Raji (cell line): ENCODE measurements around the gene TMEM11.
A peak's percentile ranks its signal among the peaks of the same experiment; 100 is the strongest.

Source experiments
- POLR2A ChIP-seq: IDR thresholded peaks from 2 replicates; pipeline ENCODE4 v1.6.1; 2011; ENCODE audit warnings: low read depth, low read length, control low read depth; ENCODE audit not compliant: insufficient read depth

Gene TMEM11

DNA sequence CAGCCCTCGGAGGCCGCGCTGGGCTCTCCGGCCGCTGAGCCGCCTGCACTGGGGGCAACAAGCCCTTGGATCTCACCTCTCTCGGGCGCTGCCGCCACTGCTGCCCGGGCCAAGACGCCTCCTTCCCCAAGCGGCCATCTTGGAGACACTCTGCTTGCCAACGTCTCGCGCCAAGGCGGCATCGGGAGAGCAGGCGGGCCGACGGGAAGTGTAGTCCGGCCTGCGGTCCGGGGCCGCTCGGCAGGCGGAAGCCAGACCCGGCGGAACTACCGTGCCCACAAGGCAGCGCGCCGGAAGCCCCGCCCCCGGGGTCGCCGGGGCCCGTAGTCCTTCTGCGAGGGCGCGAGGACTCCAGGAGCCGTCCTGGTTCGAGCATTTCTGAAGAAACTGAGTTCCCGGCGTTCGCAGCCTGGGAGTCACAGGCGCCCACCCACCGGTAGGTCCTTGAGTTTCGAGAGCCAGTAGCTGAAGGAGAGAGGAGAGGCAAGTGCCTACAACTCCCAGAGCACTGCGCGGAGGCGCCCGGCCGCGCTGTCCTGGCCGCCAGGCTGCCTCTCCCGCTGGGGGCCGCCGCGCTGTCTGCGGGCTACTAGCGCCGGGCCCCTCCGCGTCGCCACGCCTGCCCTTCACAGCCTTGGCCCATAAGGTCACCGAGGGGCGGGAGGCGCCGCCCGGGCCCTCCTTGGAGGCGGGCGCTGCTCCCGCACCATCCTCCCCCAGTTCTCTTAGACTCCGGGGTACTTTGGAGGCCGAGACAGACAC is at the start of gene TMEM11:
Gene TMEM11, minus strand, starts transcription at position 147 of the 762 bp plus-strand sequence. Its CDS starts 9 bp downstream, at position 138.
- TF ChIP-seq POLR2A, result peak; percentile 76

GRCh38 chr17:21263376-21263775 is 49.4 kb upstream of the TMEM11 start:
- no peak for TF ChIP-seq POLR2A

GRCh38 chr17:21262259-21262993 is 48.5 kb upstream of the TMEM11 start:
- no peak for TF ChIP-seq POLR2A

DNA sequence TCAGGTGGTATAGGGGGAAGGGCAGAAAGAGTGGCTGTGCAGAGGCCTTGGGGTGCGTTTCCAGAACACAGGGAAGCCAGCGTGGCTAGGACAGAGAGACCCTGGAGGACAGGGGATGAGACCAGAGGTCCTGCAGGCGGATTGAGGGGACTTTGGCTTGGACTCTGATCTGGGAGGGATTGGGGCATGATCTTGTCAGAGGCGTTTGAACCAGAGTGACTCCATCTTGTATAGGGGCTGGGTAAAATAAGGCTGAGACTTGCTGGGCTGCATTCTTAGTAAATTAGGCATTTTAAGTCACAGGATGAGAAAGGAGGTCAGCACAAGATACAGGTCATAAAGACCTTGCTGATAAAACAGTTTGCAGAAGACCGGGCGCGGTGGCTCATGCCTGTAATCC is 44.6 kb upstream of the TMEM11 start:
- TF ChIP-seq POLR2A, result no peak

DNA sequence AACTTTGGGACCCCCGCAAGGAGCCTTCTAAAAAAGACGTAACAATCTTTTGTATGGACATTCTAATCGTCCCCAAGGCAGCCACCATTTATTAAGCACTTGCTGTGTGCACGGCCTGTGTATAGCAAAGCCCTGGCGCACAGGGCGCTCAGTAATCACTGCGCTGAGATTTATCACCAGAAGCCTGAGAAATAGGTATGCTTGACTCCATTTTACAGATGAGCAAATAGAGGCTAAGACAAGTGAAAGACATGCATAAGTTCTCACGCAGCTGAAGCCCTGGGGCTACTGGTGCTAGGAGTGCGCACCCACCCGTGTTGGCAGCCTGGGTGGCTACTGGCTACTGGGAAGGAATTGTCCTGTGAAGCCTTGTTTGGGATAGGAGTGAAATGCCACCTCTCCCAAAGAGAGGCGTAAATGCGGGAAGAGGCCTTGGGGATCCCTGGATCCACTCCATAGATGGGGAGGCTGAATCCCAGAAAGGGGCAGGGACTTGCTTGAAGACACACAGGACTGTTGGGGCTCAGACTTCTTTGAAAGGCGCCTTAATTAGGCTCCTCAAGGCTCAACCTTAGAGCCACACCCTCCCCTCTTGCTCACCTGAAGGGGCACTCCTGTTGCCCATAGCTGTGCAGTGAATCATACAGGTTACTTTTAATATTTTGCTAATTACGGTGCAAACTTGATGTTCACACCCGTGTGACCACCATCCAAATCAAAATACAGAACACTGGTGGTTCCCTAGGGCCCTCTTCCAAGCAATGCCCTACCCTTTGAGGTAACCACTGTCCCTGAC is 39.9 kb upstream of the TMEM11 start:
- TF ChIP-seq POLR2A, result no peak

- TF ChIP-seq POLR2A, result peak; percentile 47
Observed at GRCh38 chr17:21252796-21253645, 39.1 kb upstream of the TMEM11 start, which contains the start of gene NATD1. TSS of gene NATD1 (minus strand) at chr17:21253410. CDS start at chr17:21253264, 146 bp downstream.

DNA sequence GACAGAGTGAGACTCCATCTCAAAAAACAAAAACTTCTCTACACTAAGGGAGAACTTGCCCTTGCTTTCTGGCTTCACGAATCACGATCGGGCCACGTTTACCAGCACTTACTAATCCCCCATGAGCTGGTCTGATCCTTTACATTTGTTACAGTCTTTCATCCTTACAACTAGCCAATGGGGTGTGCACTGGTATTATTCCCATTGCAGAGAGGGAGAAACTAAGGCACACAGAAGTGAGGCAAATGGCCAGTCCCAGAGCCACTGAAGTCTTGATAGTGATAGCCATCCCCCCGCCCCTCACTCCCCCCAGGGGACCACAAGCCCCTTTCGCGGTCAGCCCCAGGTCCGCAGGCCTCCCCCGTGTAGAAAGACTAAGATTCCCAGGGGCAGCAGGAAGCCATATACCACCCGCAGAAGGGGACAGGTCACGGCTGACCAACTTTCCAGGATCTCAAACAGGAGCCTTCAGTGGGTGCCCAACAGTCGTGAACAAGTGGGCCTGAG is 38.4 kb upstream of the TMEM11 start:
- no peak for TF ChIP-seq POLR2A

- no peak for TF ChIP-seq POLR2A
Observed at GRCh38 chr17:21251337-21252010, 37.5 kb upstream of the TMEM11 start.

DNA sequence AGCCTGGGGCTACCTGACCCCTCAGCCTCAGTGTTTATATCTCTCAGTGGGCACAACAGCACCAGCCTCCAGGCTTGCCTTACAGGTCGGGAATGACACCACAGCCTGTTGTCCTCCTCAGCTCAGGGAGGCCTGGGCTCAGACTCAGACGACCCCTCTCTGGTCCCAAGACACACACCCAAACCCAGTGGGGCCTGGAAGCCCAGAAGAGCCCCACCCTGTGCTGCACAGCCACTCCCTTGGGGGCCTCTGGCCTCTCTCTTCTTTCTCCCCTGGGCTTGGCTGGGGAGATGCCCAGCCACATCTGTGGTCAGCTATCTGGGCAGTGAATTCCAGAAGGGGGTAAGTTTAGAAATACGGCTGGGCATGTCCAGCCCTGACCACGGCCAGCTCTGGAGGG is 36.9 kb upstream of the TMEM11 start:
- TF ChIP-seq POLR2A, result no peak

DNA sequence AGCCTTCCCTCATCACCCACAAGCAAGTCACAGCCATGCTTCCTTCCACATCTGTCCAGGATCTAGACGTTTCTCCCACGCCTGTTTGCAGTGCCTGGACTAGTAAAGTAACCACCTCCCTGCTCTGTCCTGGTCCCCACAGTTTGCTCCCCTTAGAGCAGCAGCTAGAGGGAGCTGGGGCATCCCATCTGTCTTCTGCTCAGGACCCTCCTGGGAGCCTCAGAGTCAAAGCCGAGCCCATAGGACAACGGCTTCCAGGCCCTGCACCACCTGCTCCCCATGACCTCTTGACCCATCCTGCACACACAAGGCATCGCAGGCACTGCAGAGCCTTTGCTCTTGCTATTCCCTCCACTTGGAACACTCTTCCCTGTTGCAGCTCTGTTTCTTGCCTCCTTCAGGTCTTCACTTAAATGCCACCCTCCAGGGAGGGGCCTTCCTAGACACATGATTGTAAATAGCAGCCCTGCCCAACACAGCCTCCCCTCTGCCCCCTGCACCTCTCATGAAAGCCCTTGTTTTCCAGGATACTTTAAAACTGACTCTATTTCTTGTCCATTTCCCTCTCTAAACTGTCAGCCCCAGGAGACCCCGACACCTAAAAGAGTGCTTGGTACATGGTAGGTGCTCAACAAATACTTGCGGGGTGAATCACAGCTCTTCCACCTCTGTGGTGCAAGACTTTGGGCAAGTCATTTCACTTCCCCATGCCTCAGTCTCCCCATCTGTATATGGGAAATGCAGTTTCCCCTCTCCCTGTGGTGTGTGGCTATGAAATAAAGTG is 36.2 kb upstream of the TMEM11 start:
- no peak for TF ChIP-seq POLR2A

DNA sequence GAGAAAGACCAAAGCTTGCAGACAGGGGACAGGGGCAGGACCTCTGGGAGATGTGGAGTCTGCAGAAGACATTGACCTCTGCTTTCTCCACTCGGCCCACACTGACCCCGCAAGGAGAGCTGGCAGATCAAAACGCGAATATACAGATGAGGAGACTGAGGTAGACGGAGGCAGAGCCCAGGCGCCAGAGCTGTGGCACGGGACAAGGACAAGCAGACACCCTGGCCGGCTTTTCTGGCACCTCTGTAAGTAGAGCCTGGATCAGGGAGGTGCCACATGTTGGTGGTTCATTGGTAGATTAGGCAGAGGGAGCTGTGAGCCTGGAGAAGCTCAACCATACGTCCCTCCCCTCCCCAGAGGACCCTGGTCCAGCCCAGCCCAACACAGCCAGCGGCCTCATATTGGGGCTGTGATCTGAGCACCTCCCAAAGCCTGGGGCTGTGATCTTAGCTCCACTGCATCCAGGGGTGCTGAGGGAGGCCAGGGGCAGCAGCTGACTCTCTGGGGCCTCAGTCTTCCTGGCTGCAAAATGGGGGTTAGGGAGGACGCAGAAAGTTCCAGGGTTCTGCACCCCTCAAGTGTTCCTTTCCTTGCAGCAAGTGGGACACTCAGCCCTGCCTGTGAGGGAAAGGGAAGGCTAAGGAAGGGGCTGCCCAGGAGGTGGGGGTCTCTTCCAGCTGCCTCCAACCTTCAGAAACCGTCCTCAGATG is 35.3 kb upstream of the TMEM11 start:
- no peak for TF ChIP-seq POLR2A

- no peak for TF ChIP-seq POLR2A
Observed at GRCh38 chr17:21248500-21248899, 34.5 kb upstream of the TMEM11 start.

- TF ChIP-seq POLR2A, result no peak
Observed at GRCh38 chr17:21247552-21248258, 33.7 kb upstream of the TMEM11 start.
